ENCODE results near the gene GPR137B. TPM values are rescaled to one million over a fixed set of nuclear protein-coding genes. Genes with fewer than 3 reads are reported as not detected.
A peak's percentile ranks its signal among the peaks of the same experiment; 100 is the strongest.

The GPR137B gene
- total and polyA plus RNA-seq, 3 donors from 2014 or later: 8.4 to 18.3 (median 13.3) TPM

DNA sequence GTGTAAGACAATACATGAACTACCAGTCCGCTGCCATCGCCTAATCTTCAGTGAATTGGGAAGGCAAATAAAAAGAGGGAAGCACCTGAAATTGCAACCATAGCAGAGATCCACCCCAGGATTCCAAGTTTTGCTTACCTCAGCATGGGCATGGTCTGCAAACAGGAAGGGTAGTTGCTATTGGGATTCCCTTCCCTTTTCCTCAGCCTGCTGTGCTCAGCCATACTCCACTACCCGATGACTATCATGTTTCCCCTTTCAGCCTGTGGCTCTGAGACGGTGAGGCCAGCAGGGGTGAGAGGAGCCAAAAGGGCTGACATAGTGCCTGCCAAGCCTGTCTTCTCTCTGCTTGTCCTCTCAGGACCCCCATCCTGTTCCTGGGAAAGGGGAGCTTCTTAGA, 64.2 kb downstream of the GPR137B start:
- Histone ChIP-seq H3K27me3 (no peaks in the 10 kb centered on the region), H3K4me3 (no peak overlapping the region), H3K9me3 (no peaks in the 10 kb centered on the region), H3K27ac (no peak overlapping the region), H3K4me1 (no peaks in the 10 kb centered on the region), H3K36me3 (ENCODE audit: low read depth, missing control alignments) (no peaks in the 10 kb centered on the region)
- TF ChIP-seq, protein P1, sequence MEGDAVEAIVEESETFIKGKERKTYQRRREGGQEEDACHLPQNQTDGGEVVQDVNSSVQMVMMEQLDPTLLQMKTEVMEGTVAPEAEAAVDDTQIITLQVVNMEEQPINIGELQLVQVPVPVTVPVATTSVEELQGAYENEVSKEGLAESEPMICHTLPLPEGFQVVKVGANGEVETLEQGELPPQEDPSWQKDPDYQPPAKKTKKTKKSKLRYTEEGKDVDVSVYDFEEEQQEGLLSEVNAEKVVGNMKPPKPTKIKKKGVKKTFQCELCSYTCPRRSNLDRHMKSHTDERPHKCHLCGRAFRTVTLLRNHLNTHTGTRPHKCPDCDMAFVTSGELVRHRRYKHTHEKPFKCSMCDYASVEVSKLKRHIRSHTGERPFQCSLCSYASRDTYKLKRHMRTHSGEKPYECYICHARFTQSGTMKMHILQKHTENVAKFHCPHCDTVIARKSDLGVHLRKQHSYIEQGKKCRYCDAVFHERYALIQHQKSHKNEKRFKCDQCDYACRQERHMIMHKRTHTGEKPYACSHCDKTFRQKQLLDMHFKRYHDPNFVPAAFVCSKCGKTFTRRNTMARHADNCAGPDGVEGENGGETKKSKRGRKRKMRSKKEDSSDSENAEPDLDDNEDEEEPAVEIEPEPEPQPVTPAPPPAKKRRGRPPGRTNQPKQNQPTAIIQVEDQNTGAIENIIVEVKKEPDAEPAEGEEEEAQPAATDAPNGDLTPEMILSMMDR (IDR thresholded peaks at IDR 0.05): no peak
- no peak for TF ChIP-seq POLR2A (IDR thresholded peaks at IDR 0.05)
- intact Hi-C loops (cut with DNase I; ENCODE audit: low total_unique reads): no loop called here
- DNase-seq: peak; percentile 14
- 72 to 78% methylated on average over 4 of the region's 4 CpGs for WGBS, 2 donors

DNA sequence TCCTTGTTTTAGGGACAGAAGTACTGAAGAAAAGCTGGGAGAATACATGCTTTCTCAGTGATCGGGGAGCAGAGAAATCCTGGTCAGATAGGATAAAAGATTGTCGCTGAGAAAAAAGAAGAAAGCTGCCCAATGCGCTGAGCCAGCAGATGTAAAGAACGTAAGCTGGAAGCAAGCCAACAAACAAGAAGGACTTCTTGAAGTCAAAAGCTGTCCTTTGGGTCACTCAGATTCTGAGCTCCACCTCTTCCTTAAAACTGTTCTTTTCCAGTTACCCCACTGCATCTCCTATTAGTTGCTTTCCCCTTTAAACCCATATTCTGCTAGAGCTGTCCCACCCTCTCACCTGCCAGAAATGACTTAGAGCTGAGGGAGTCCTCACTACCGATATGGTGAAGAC, 64.8 kb downstream of the GPR137B start:
- Histone ChIP-seq H3K4me3 (no peak overlapping the region), H3K27me3 (no peaks in the 10 kb centered on the region), H3K4me1 (no peaks in the 10 kb centered on the region), H3K27ac (no peak overlapping the region), H3K36me3 (ENCODE audit: low read depth, missing control alignments) (no peaks in the 10 kb centered on the region), H3K9me3 (no peaks in the 10 kb centered on the region)
- intact Hi-C loops (cut with DNase I; ENCODE audit: low total_unique reads): no loop called here
- TF ChIP-seq, protein P1 (IDR thresholded peaks at IDR 0.05): no peak
- no peak for TF ChIP-seq POLR2A (IDR thresholded peaks at IDR 0.05)
- 66 to 70% methylated on average over 5 of the region's 5 CpGs for WGBS, 2 donors
- DNase-seq: no peak

DNA sequence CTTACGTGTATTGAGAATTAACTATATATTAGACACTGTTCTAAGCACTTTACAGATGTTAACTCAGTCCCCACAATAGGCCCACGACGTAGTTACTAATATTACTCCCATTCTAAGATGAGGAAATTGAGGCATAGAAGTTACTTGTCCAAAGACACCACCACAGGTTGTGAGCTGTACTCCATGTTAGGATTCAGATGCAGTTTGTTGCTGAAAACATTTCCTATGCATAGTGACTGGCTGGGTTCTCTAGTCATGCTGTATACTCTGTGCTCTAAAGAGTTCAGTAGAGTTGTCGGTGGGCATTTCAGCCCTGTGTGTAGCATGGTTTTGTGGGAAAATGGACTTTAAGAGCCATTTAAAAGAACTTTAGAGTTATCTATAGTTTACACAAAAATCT, 65.2 kb downstream of the GPR137B start:
- no peaks in the 10 kb centered on the region for H3K9me3 ChIP-seq
- no peaks in the 10 kb centered on the region for H3K36me3 ChIP-seq (ENCODE audit: low read depth, missing control alignments)
- H3K27ac ChIP-seq: no peak overlapping the region
- TF ChIP-seq, protein P1 (IDR thresholded peaks at IDR 0.05): no peak
- no peak for TF ChIP-seq POLR2A (IDR thresholded peaks at IDR 0.05)
- H3K4me1 ChIP-seq: no peaks in the 10 kb centered on the region
- intact Hi-C loops (cut with DNase I; ENCODE audit: low total_unique reads): no loop called here
- H3K27me3 ChIP-seq: no peaks in the 10 kb centered on the region
- no peak for DNase-seq
- H3K4me3 ChIP-seq: no peak overlapping the region
- 94 to 95% methylated on average over 4 of the region's 4 CpGs for WGBS, 2 donors

DNA sequence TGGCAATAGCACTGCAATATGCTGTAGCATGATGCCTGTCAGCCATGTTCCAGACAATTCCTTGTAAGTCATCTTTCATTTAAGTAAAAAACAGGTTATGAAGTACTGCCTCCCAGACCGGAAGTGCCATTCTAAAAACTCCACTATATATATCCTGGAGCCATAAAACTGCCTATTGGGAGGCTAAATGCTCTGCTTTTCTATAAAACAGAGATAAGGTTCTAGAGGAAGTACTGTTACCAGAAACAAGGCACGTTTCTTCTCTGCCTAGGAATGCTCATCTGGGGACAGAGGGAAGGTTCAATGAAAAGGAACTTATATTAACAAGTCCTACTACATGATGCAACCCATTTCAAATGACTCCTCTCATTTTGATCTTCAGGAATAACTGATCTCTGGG, 66.8 kb downstream of the GPR137B start:
- 52 to 53% methylated on average over 2 of the region's 2 CpGs for WGBS, 2 donors
- no peaks in the 10 kb centered on the region for H3K27me3 ChIP-seq
- no peak for TF ChIP-seq POLR2A (IDR thresholded peaks at IDR 0.05)
- TF ChIP-seq, protein P1 (IDR thresholded peaks at IDR 0.05): no peak

DNA sequence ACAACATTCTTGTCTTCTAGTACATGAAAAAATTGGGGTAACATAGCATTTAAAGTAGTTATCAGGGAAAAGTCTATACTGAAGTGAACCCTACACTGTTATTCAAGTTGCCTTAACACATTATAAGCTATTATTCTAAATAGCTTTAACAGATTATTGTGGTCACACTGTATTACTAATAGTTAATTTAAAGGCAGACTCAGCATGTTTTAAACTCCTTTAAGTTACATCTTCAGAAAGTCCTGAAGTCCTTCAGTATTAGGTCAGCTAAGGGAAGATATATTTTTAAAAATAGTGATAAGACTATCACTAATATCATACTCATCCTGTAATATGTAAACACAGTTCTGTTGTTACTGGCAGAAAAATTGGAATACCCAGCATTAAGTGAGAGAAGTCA, 67.4 kb downstream of the GPR137B start:
- Histone ChIP-seq H3K36me3 (ENCODE audit: low read depth, missing control alignments) (no peaks in the 10 kb centered on the region), H3K4me1 (no peaks in the 10 kb centered on the region), H3K27me3 (no peaks in the 10 kb centered on the region), H3K4me3 (no peak overlapping the region), H3K9me3 (no peaks in the 10 kb centered on the region), H3K27ac (no peak overlapping the region)
- no peak for DNase-seq
- intact Hi-C loops (cut with DNase I; ENCODE audit: low total_unique reads): no loop called here
- no peak for TF ChIP-seq POLR2A (IDR thresholded peaks at IDR 0.05)
- TF ChIP-seq, protein P1 (IDR thresholded peaks at IDR 0.05): no peak

More for the DNA sequence above, 66.8 kb downstream of the GPR137B start:
- Histone ChIP-seq H3K4me3 (no peak overlapping the region), H3K36me3 (ENCODE audit: low read depth, missing control alignments) (no peaks in the 10 kb centered on the region), H3K9me3 (no peaks in the 10 kb centered on the region), H3K27ac (no peak overlapping the region), H3K4me1 (no peaks in the 10 kb centered on the region)
- no peak for DNase-seq
- intact Hi-C loops (cut with DNase I; ENCODE audit: low total_unique reads): no loop called here
